ENCODE results near the gene TMEM120B.

DNA sequence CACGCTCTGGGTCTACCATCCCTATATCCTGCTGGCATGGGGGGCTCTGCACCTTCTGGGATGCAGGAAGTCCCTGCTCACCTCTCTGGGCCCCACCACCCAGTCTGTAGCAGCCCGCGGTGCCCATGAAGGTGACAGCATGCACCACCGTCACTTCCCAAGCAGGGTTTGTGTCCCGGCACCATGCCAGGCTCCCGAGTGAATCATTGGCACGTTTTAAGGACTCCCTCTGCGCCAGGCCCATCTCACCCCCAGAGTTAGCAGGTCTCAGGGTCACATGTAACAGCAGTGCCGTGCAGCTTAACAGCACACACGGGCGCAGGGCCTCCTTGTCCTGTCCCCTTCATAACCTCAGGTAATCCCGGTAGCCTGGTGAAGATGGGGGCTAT, 111.2 kb downstream of the TMEM120B start:
- TF ChIP-seq, protein P1, sequence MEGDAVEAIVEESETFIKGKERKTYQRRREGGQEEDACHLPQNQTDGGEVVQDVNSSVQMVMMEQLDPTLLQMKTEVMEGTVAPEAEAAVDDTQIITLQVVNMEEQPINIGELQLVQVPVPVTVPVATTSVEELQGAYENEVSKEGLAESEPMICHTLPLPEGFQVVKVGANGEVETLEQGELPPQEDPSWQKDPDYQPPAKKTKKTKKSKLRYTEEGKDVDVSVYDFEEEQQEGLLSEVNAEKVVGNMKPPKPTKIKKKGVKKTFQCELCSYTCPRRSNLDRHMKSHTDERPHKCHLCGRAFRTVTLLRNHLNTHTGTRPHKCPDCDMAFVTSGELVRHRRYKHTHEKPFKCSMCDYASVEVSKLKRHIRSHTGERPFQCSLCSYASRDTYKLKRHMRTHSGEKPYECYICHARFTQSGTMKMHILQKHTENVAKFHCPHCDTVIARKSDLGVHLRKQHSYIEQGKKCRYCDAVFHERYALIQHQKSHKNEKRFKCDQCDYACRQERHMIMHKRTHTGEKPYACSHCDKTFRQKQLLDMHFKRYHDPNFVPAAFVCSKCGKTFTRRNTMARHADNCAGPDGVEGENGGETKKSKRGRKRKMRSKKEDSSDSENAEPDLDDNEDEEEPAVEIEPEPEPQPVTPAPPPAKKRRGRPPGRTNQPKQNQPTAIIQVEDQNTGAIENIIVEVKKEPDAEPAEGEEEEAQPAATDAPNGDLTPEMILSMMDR (IDR thresholded peaks at IDR 0.05; ENCODE audit: low read length): no peak
- TF ChIP-seq EZH2phosphoT487 (IDR thresholded peaks at IDR 0.05; ENCODE audit: low read length) (no peak), EZH2 (optimal IDR thresholded peaks at IDR 0.05; ENCODE audit: low read depth, low read length) (no peak)
